Stimulated activated effector memory CD8-positive, alpha-beta T cell treated with anti-CD3 and anti-CD28 coated beads, Interleukin-12 subunit alpha, Interleukin-12 subunit beta, amount 100 ng/mL, for 72 hours (primary cell): Measurements from ENCODE around the gene TMEFF1.

Experiments
- ATAC-seq: fragments of 150-1000 bp; cut with Tn5 transposase; 2 replicates; pipeline ENCODE4 v1.10.0; 2021
- DNase-seq, 2 donors: peaks; one replicate each; pipeline ENCODE4 v3.0.0; 2021 to 2022; ENCODE audit warnings: low spot score in 2 of 2
- H3K27ac Mint-ChIP-seq: one replicate; pipeline ENCODE4 v1.8.0; 2022; ENCODE audit warnings: mild to moderate bottlenecking, mixed read lengths
- H3K36me3 Mint-ChIP-seq: one replicate; pipeline ENCODE4 v1.8.0; 2022; ENCODE audit warnings: mild to moderate bottlenecking, mixed read lengths
- H3K4me1 Mint-ChIP-seq: one replicate; pipeline ENCODE4 v1.8.0; 2022; ENCODE audit warnings: mixed read lengths
- H3K4me3 Mint-ChIP-seq: one replicate; pipeline ENCODE4 v1.8.0; 2022; ENCODE audit warnings: mild to moderate bottlenecking, mixed read lengths
- H3K9me3 Mint-ChIP-seq: one replicate; pipeline ENCODE4 v1.8.0; 2022; ENCODE audit warnings: mixed read lengths

TMEFF1 gene

DNA sequence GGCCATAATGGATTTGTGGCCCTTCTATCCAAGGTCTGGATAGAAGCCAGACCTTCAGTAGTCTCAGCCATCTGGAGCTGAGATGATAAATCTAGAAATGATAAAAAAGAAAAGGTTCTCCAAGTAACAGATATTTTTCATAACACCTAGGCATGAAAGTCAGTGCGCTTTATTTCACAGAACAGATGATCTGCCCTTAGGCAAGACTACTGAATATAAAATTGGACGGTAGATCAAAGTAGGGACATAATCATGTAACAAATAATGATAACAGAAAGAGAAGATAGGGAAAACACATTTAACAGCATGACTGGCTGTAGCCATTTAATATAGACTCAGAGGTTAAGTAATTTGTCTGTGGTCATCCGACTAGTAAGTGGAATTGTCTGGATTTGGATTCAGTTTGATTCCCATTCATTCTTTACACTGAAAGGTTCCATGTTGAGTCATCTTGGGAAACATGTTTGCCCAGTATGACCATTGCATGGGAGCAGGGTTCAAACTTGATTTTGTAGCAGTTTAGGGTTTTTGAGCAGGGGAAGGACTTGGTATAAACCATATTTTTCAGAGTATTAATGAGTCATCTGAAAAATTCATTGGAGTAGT lies 100.8 kb downstream of the TMEFF1 start:
- no peaks in the 10 kb centered on the region for H3K9me3 Mint-ChIP-seq
- DNase-seq (no peak), ATAC-seq (no peak)
- H3K36me3 Mint-ChIP-seq = no peaks in the 10 kb centered on the region
- H3K4me1 Mint-ChIP-seq = no peaks in the 10 kb centered on the region
- H3K27ac Mint-ChIP-seq = no peak overlapping the region
- no peak overlapping the region for H3K4me3 Mint-ChIP-seq

- Mint-ChIP-seq H3K36me3 (no peaks in the 10 kb centered on the region), H3K4me3 (no peak overlapping the region), H3K4me1 (no peaks in the 10 kb centered on the region), H3K9me3 (no peaks in the 10 kb centered on the region), H3K27ac (no peak overlapping the region)
- DNase-seq = no peak
- no peak for ATAC-seq
Observed at GRCh38 chr9:100575006-100575405, 102.1 kb downstream of the TMEFF1 start.

DNA sequence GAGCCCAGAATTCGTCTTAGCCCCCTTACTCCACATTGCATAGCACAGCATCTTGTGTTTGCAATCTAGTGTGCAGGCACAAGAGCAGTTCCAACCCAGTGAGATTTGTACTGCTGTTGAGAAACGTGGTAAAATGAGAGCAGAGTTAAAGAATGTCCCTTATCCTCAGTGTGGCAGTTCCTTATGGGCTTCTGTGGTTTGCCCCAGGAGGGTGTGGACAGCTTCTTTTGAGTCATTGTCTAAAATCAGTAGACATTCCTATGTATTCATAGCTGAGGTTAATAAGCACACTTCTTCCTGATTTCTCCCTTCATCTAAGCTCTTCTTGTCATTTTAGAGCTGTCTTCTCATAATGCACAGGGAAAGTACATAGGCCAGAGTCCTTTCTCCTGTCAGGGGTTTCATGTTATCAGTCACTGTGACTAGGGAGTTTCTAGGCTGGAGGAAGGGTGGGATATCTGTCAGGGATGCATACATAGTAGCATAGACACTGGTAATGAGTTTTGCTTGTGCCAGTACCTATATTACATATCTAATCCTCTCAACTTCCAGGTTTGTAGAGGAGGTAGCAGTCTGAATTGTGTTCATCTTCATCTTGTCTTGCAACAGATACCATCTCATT lies 102.9 kb downstream of the TMEFF1 start:
- Mint-ChIP-seq H3K27ac (no peak overlapping the region), H3K36me3 (no peaks in the 10 kb centered on the region), H3K9me3 (no peaks in the 10 kb centered on the region), H3K4me3 (no peak overlapping the region), H3K4me1 (no peaks in the 10 kb centered on the region)
- DNase-seq = no peak
- peak; percentile 42 for ATAC-seq

GRCh38 chr9:100577776-100578448 lies 105.0 kb downstream of the TMEFF1 start, which contains the start of gene CAVIN4:
Gene CAVIN4 (plus strand): TSS chr9:100578079. CDS start chr9:100578144, 65 bp downstream.
- H3K4me3 Mint-ChIP-seq = no peak within 1 kb of the TSS
- H3K9me3 Mint-ChIP-seq = no peaks in the 10 kb centered on the region
- no peak for DNase-seq
- ATAC-seq = no peak
- H3K36me3 Mint-ChIP-seq = no peaks in the 10 kb centered on the region
- H3K4me1 Mint-ChIP-seq = no peaks in the 10 kb centered on the region
- H3K27ac Mint-ChIP-seq = no peak within 1 kb of the TSS

DNA sequence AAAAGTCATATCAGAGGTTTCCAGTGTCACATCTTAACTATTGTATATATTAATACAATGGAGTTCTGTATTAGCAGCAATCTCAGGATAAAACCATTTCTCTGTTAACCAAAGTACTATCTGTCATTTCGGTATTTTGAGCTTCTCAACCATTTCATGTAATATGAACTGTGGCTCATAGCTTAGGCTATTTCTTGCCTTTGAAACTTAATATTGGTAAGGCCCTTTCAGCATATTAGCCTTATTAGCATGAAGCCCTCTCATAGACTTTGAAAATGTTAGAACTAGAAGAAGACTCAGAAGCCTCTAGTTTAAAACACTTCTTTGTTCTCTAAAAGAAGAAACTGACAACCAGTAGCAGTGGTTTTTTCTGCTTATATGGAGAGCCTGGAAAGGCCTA lies 105.7 kb downstream of the TMEFF1 start:
- no peaks in the 10 kb centered on the region for H3K4me1 Mint-ChIP-seq
- H3K36me3 Mint-ChIP-seq = no peaks in the 10 kb centered on the region
- no peak overlapping the region for H3K4me3 Mint-ChIP-seq
- DNase-seq = no peak
- H3K27ac Mint-ChIP-seq = no peak overlapping the region
- H3K9me3 Mint-ChIP-seq = no peaks in the 10 kb centered on the region
- no peak for ATAC-seq

DNA sequence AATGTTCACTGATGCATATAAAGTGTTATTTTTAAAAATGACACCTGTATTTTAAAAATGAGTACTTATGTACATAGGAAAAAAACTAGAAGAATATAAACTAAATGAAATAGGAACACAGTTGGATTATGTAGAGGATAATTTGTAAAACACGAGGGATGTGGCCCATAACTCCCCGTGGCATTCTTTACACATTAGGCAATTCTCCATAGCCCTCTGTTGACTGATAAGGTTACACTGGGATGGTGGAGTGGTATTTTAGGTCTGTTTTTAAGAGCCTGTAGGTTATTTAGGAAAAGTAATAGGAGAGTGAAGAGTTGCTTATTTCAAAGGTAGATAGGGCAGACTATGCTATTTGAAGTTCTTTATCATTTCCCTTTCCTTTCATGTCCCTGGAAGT lies 106.7 kb downstream of the TMEFF1 start:
- ATAC-seq (no peak), DNase-seq (no peak)
- no peak overlapping the region for H3K27ac Mint-ChIP-seq
- no peak overlapping the region for H3K4me3 Mint-ChIP-seq
- no peaks in the 10 kb centered on the region for H3K9me3 Mint-ChIP-seq
- H3K4me1 Mint-ChIP-seq = no peaks in the 10 kb centered on the region
- no peaks in the 10 kb centered on the region for H3K36me3 Mint-ChIP-seq

GRCh38 chr9:100580257-100580656 lies 107.3 kb downstream of the TMEFF1 start:
- DNase-seq (no peak), ATAC-seq (no peak)
- no peaks in the 10 kb centered on the region for H3K9me3 Mint-ChIP-seq
- H3K27ac Mint-ChIP-seq = no peak overlapping the region
- H3K36me3 Mint-ChIP-seq = no peaks in the 10 kb centered on the region
- no peaks in the 10 kb centered on the region for H3K4me1 Mint-ChIP-seq
- no peak overlapping the region for H3K4me3 Mint-ChIP-seq

- Mint-ChIP-seq H3K4me1 (no peaks in the 10 kb centered on the region), H3K9me3 (no peaks in the 10 kb centered on the region), H3K27ac (no peak overlapping the region), H3K4me3 (no peak overlapping the region), H3K36me3 (no peaks in the 10 kb centered on the region)
- ATAC-seq (no peak), DNase-seq (no peak)
Observed at GRCh38 chr9:100581081-100581480, 108.1 kb downstream of the TMEFF1 start.

DNA sequence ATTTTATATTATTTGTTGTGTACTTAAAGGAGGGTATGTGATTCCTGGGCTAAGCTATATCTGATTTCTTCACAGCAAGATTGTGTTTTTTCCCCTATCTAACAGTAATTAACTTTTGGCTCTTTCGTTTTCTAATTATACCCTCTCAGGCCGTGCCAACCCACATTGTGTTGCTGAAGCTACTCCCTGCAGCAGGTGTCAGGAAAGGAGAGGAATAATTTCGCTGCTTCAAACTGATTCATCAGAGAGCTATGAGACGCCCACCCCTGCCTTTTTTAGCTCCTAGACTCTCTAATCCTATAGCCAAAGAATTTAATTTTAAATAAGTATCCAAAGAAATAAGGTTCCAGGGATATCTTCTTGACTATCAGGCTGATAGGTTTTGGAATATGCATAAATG lies 108.7 kb downstream of the TMEFF1 start:
- Mint-ChIP-seq H3K36me3 (no peaks in the 10 kb centered on the region), H3K9me3 (no peaks in the 10 kb centered on the region), H3K4me3 (no peak overlapping the region), H3K27ac (no peak overlapping the region), H3K4me1 (no peaks in the 10 kb centered on the region)
- ATAC-seq (no peak), DNase-seq (no peak)

DNA sequence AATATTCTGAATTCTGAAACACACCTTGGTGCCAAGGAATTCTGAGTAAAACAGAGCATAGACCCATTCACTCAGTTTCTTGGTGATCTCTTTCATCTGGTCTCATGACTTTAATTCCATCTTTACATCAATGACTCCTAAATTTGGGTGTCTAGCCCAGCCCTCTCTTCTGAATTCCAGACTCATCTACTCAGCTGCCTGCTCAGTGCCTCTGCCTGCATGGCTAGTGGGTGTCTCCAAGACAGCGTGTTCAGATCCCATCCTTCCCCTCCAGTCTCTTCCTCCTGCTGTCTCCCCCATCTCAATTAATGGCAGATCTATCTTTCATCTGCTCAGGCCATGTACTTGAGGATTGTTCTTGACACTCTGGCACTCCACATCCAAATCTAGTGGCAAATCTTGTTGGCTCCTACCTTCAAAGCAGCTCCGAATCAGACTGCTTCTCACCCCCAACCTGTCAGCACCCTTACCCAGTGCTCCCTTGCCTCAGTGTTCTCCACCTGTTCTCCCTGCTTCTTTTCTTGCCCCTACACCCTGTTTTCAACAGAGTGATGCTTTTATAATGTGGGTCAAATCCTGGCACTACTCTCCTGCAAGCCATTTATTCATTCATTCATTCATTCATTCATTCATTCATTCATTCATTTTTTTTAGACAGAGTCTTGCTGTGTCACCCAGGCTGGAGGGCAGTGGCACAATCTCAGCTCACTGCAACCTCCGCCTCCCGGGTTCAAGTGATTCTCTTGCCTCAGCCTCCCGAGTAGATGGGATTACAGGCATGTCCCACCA lies 110.3 kb downstream of the TMEFF1 start:
- no peaks in the 10 kb centered on the region for H3K9me3 Mint-ChIP-seq
- no peaks in the 10 kb centered on the region for H3K36me3 Mint-ChIP-seq
- H3K4me3 Mint-ChIP-seq = no peak overlapping the region
- no peak overlapping the region for H3K27ac Mint-ChIP-seq
- H3K4me1 Mint-ChIP-seq = no peaks in the 10 kb centered on the region
- ATAC-seq = no peak
- no peak for DNase-seq

GRCh38 chr9:100584951-100585350 lies 112.0 kb downstream of the TMEFF1 start:
- H3K36me3 Mint-ChIP-seq = no peaks in the 10 kb centered on the region
- H3K27ac Mint-ChIP-seq = no peak overlapping the region
- H3K9me3 Mint-ChIP-seq = no peaks in the 10 kb centered on the region
- H3K4me1 Mint-ChIP-seq = no peaks in the 10 kb centered on the region
- ATAC-seq (no peak), DNase-seq (no peak)
- no peak overlapping the region for H3K4me3 Mint-ChIP-seq

DNA sequence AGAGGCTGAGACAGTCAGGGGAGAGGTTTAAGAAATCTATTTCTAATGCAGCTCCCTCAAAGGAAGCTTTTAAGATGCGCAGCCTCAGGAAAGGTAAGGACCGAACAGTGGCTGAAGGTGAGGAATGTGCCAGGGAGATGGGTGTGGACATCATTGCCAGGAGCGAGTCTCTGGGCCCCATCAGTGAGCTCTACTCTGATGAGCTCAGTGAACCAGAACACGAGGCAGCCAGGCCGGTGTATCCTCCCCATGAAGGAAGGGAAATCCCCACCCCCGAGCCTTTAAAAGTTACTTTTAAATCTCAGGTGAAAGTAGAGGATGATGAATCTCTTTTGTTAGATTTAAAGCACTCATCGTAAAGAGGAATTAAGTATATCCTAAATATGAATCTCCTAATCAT lies 113.1 kb downstream of the TMEFF1 start:
- ATAC-seq = no peak
- no peaks in the 10 kb centered on the region for H3K4me1 Mint-ChIP-seq
- no peak overlapping the region for H3K4me3 Mint-ChIP-seq
- no peak for DNase-seq
- no peaks in the 10 kb centered on the region for H3K9me3 Mint-ChIP-seq
- H3K36me3 Mint-ChIP-seq = no peaks in the 10 kb centered on the region
- H3K27ac Mint-ChIP-seq = no peak overlapping the region

DNA sequence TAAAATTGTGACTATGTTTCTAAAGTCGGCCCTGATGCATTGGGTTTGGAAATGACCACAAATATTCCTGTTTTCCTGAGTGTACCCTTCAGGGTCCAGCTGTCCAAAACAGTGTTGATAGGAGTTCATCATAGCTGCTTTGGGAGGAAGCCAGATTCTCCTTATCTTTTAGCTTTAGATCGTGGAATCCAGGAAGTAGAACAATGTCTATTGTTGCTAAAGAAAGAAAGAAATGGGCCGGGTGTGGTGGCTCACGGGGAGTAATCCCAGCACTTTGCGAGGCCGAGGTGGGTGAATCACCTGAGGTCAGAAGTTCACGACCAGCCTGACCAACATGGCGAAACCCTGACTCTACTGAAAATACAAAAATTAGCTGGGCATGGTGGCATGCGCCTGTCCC lies 114.4 kb downstream of the TMEFF1 start:
- no peak for DNase-seq

DNA sequence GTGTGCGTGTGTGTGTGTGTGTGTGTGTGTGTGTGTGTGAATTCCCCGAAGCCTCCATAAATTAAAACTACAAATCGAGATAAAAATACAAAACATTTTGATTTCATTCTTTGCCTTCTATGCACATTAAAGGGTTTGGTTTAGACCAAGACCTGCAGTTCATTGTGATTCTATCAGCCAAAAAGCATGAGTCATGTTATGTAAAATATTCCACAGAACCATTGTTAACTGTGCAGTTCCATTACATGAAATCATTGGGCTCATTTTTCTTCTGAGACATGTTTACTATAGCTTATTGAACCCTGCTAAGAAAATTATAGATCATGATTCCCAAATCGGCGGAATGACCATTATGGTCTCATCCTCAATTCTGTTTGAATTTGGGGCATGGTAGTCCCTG lies 116.6 kb downstream of the TMEFF1 start:
- no peak overlapping the region for H3K27ac Mint-ChIP-seq
- no peaks in the 10 kb centered on the region for H3K36me3 Mint-ChIP-seq
- no peak overlapping the region for H3K4me3 Mint-ChIP-seq
- no peaks in the 10 kb centered on the region for H3K9me3 Mint-ChIP-seq
- H3K4me1 Mint-ChIP-seq = no peaks in the 10 kb centered on the region
- DNase-seq (no peak), ATAC-seq (no peak)

More for the DNA sequence above, 114.4 kb downstream of the TMEFF1 start:
- no peak overlapping the region for H3K4me3 Mint-ChIP-seq
- no peak for ATAC-seq
- no peak overlapping the region for H3K27ac Mint-ChIP-seq
- H3K36me3 Mint-ChIP-seq = no peaks in the 10 kb centered on the region
- H3K4me1 Mint-ChIP-seq = no peaks in the 10 kb centered on the region
- no peaks in the 10 kb centered on the region for H3K9me3 Mint-ChIP-seq

DNA sequence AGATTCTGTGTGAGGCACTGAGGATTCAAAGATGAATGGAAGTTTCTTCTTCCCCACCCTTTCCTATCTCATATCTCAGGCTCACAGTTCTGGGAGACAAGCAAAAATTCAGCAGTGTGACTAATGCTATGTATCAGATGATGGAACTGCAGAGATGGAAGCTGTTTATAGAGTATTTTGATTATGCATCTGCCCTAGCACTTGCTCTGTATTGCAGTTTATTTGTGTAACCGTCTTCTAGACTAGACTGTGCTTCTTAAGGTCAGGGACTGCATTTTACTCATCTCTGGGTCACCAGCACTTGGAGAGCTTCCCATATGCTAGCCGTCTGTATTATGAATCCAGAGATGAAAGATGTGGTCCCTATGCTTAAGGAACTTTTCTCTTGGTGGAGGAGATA lies 117.5 kb downstream of the TMEFF1 start:
- Mint-ChIP-seq H3K4me1 (no peaks in the 10 kb centered on the region), H3K9me3 (no peaks in the 10 kb centered on the region), H3K27ac (no peak overlapping the region), H3K36me3 (no peaks in the 10 kb centered on the region), H3K4me3 (no peak overlapping the region)
- no peak for ATAC-seq
- DNase-seq = no peak
